DND-41 (cell line): ENCODE measurements around the gene VPS54.

Experiments
- ATAC-seq: fragments of 200-7000 bp; cut with Tn5 transposase; 3 replicates; pipeline ENCODE4 v1.9.1; 2021; ENCODE audit warnings: low read depth; ENCODE audit not compliant: insufficient read depth
- DNase-seq: peaks from one replicate; pipeline ENCODE4 v3.0.0-alpha.2; 2020
- H2AFZ ChIP-seq: 2 replicates; pipeline ENCODE4 v1.6.0; 2012; ENCODE audit warnings: low read depth, low read length
- H3K27ac ChIP-seq: 2 replicates; pipeline ENCODE4 v1.5.1; 2012; ENCODE audit warnings: low read length, inconsistent platforms
- H3K27me3 ChIP-seq: fragments of 200-600 bp; sonication (generic); 2 replicates; pipeline ENCODE4 v1.6.0; 2012; ENCODE audit warnings: low read length, mild to moderate bottlenecking, inconsistent platforms; ENCODE audit not compliant: insufficient read depth, poor library complexity
- H3K36me3 ChIP-seq: 2 replicates; pipeline ENCODE4 v1.5.1; 2012; ENCODE audit warnings: low read length, inconsistent platforms; ENCODE audit not compliant: insufficient read depth
- H3K4me1 ChIP-seq: 2 replicates; pipeline ENCODE4 v1.5.1; 2012; ENCODE audit warnings: mild to moderate bottlenecking, low read length; ENCODE audit not compliant: insufficient read depth
- H3K4me2 ChIP-seq: 2 replicates; pipeline ENCODE4 v1.6.0; 2012; ENCODE audit warnings: mild to moderate bottlenecking, moderate library complexity, low read length, inconsistent platforms; ENCODE audit not compliant: insufficient read depth
- H3K4me3 ChIP-seq, 2 experiments: fragments of 200-600 bp in 1 of 2; shearing (Covaris generic) in 1 of 2; 2 replicates each; pipeline ENCODE4 v1.5.1; 2012 to 2016; ENCODE audit warnings: inconsistent platforms in 2 of 2, low read length in 2 of 2, mild to moderate bottlenecking in 2 of 2, low read depth in 1 of 2, moderate library complexity in 1 of 2
- H3K79me2 ChIP-seq: 2 replicates; pipeline ENCODE4 v1.6.0; 2012; ENCODE audit warnings: low read length, inconsistent platforms; ENCODE audit not compliant: insufficient read depth
- H3K9ac ChIP-seq: 2 replicates; pipeline ENCODE4 v1.6.0; 2012; ENCODE audit warnings: low read depth, mild to moderate bottlenecking, inconsistent platforms, low read length, moderate library complexity
- H3K9me3 ChIP-seq: 2 replicates; pipeline ENCODE4 v1.5.1; 2012; ENCODE audit warnings: low read length, moderate library complexity, mild to moderate bottlenecking, inconsistent platforms; ENCODE audit not compliant: insufficient read depth, severe bottlenecking
- H4K20me1 ChIP-seq: 2 replicates; pipeline ENCODE4 v1.6.0; 2012; ENCODE audit warnings: low read length; ENCODE audit not compliant: insufficient read depth
- EZH2 ChIP-seq: IDR thresholded peaks from 3 replicates; pipeline ENCODE4 v1.6.1; 2012; ENCODE audit warnings: borderline replicate concordance, low read depth, mild to moderate bottlenecking, moderate library complexity, low read length, inconsistent platforms; ENCODE audit not compliant: severe bottlenecking
- TF ChIP-seq, protein P1 (sequence below): IDR thresholded peaks from 2 replicates; pipeline ENCODE4 v1.5.1; 2012; ENCODE audit warnings: borderline replicate concordance, low read length, moderate library complexity, mild to moderate bottlenecking; ENCODE audit not compliant: poor library complexity, severe bottlenecking; ENCODE audit errors: extremely low read depth

The VPS54 gene

GRCh38 chr2:64063454-64063853 is 44.2 kb upstream of the VPS54 start:
- H3K4me1 ChIP-seq, result peaks cover 2% of the 10 kb centered on the region; the same call in 1 of the 2 replicates
- ATAC-seq (no peak), DNase-seq (no peak)
- H2AFZ ChIP-seq, result no peak overlapping the region
- no peaks in the 10 kb centered on the region for H4K20me1 ChIP-seq
- no peak overlapping the region for H3K27ac ChIP-seq
- no peak overlapping the region for H3K9ac ChIP-seq
- no peak overlapping the region for H3K4me2 ChIP-seq
- H3K27me3 ChIP-seq, result no peaks in the 10 kb centered on the region
- no peak overlapping the region for H3K4me3 ChIP-seq
- no peaks in the 10 kb centered on the region for H3K36me3 ChIP-seq
- TF ChIP-seq, protein P1, sequence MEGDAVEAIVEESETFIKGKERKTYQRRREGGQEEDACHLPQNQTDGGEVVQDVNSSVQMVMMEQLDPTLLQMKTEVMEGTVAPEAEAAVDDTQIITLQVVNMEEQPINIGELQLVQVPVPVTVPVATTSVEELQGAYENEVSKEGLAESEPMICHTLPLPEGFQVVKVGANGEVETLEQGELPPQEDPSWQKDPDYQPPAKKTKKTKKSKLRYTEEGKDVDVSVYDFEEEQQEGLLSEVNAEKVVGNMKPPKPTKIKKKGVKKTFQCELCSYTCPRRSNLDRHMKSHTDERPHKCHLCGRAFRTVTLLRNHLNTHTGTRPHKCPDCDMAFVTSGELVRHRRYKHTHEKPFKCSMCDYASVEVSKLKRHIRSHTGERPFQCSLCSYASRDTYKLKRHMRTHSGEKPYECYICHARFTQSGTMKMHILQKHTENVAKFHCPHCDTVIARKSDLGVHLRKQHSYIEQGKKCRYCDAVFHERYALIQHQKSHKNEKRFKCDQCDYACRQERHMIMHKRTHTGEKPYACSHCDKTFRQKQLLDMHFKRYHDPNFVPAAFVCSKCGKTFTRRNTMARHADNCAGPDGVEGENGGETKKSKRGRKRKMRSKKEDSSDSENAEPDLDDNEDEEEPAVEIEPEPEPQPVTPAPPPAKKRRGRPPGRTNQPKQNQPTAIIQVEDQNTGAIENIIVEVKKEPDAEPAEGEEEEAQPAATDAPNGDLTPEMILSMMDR, result no peak
- no peak for TF ChIP-seq EZH2
- H3K9me3 ChIP-seq, result no peaks in the 10 kb centered on the region
- no peaks in the 10 kb centered on the region for H3K79me2 ChIP-seq

DNA sequence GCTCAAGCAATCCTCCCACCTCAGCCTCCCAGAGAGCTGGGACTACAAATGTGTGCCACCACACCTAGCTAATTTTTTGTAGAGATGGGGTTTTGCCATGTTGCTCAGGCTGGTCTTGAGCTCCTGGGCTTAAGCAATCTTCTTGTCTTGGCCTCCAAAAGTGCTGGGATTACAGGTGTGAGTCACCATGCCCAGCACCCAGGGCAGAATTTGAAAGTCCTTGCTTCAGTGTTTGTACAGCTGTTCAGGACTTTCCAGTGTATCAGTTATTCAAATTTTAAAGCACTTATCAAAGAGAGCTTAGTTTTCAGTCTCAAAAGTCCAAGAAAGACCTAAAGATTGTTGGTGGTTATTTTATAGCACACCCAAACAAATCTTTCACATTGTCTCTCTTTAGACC is 43.6 kb upstream of the VPS54 start:
- no peak overlapping the region for H3K9ac ChIP-seq
- no peak overlapping the region for H3K4me3 ChIP-seq
- H4K20me1 ChIP-seq, result no peaks in the 10 kb centered on the region
- H3K9me3 ChIP-seq, result no peaks in the 10 kb centered on the region
- no peaks in the 10 kb centered on the region for H3K79me2 ChIP-seq
- DNase-seq (no peak), ATAC-seq (no peak)
- peaks cover 2% of the 10 kb centered on the region; the same call in 1 of the 2 replicates for H3K4me1 ChIP-seq
- no peaks in the 10 kb centered on the region for H3K27me3 ChIP-seq
- no peak overlapping the region for H2AFZ ChIP-seq
- no peaks in the 10 kb centered on the region for H3K36me3 ChIP-seq
- no peak overlapping the region for H3K27ac ChIP-seq
- no peak overlapping the region for H3K4me2 ChIP-seq
- TF ChIP-seq EZH2, result no peak
- TF ChIP-seq, protein P1, result no peak

DNA sequence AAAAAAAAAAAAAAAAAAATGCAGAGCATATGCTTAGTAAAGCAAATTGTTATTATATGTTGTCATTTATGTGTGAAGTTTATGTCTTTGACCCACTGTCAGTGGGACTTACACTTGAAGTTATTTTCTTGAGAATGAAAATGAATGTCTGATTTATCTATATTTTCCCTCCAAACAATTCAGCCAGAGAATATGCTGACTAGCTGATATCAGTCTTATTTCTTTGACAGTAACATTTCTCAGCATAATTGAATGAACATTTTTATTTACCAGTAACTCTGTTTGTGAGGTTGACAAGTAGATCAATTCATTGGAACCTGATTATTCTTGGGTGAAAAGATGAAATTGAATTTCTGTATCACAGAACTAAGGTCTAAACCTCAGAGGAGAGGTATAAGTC is 40.0 kb upstream of the VPS54 start:
- Histone ChIP-seq H3K4me1 (peaks cover 5% of the 10 kb centered on the region), H3K4me2 (no peak overlapping the region), H2AFZ (no peak overlapping the region), H4K20me1 (no peaks in the 10 kb centered on the region), H3K27ac (no peak overlapping the region), H3K4me3 (no peak overlapping the region), H3K79me2 (no peaks in the 10 kb centered on the region), H3K9ac (no peak overlapping the region), H3K36me3 (no peaks in the 10 kb centered on the region), H3K9me3 (no peaks in the 10 kb centered on the region), H3K27me3 (no peaks in the 10 kb centered on the region)
- ATAC-seq (no peak), DNase-seq (no peak)
- TF ChIP-seq, protein P1, result no peak
- no peak for TF ChIP-seq EZH2

DNA sequence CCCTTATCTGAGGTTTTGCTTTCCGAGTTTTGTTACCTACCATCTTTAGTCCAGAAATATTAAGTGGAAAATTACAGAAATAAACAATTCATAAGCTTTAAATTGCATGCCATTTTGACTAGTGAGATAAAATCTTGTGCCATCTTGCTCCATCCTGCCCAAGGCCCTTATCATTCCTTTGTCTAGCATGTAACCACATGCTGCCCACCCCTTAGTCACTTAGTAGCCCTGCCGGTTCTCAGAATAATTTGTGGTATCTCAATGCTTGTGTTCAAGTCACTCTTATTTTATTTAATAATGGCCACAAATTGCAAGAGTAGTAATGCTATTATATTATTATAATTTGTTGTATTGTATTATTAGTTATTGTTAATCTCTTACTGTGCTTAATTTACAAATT is 36.8 kb upstream of the VPS54 start:
- ATAC-seq (no peak), DNase-seq (no peak)
- no peaks in the 10 kb centered on the region for H3K36me3 ChIP-seq
- no peaks in the 10 kb centered on the region for H4K20me1 ChIP-seq
- no peak overlapping the region for H3K4me2 ChIP-seq
- H3K9ac ChIP-seq, result no peak overlapping the region
- H2AFZ ChIP-seq, result no peak overlapping the region
- no peaks in the 10 kb centered on the region for H3K9me3 ChIP-seq
- TF ChIP-seq, protein P1, result no peak
- no peak for TF ChIP-seq EZH2
- H3K27me3 ChIP-seq, result no peaks in the 10 kb centered on the region
- H3K27ac ChIP-seq, result no peak overlapping the region
- H3K79me2 ChIP-seq, result no peaks in the 10 kb centered on the region
- no peak overlapping the region for H3K4me3 ChIP-seq
- H3K4me1 ChIP-seq, result peaks cover 22% of the 10 kb centered on the region
